Measurements from ENCODE around the gene TRIM33. TPM values are rescaled to one million over a fixed set of nuclear protein-coding genes. Genes with fewer than 3 reads are reported as not detected.
"Not testable (repeated sequence)": the region's sequence is repeated elsewhere in the genome, so short reads cannot be mapped to it uniquely, and the experiment has no call there.

The TRIM33 gene
- total RNA-seq, 1 experiment from 2014 or later: 50.1 TPM

GRCh38 chr1:114446198-114446597 lies 64.8 kb downstream of the TRIM33 start:
- no peaks in the 10 kb centered on the region for H3K27me3 ChIP-seq (replicated peaks; ENCODE audit: insufficient read depth, low read depth, low read length, poor library complexity)
- POLR2A ChIA-PET (ENCODE audit: low non-redundant PET): no interaction called here
- intact Hi-C loops (cut with micrococcal nuclease; ENCODE audit: unreplicated experiment): no loop called here
- H3K9me3 ChIP-seq (ENCODE audit: low read depth, low read length, poor library complexity, severe bottlenecking): no peaks in the 10 kb centered on the region
- peaks cover 12% of the 10 kb centered on the region for H3K36me3 ChIP-seq (ENCODE audit: insufficient read depth, low read length, poor library complexity, severe bottlenecking)
- no peak overlapping the region for H3K4me3 ChIP-seq (ENCODE audit: low read depth, low read length, poor library complexity, severe bottlenecking)
- no TSS peak for BruUV-seq (replicated peaks)
- H3K4me1 ChIP-seq (ENCODE audit: insufficient read depth, low read length, poor library complexity, severe bottlenecking): no peaks in the 10 kb centered on the region
- no peak overlapping the region for H3K27ac ChIP-seq (ENCODE audit: low read depth, low read length, poor library complexity, severe bottlenecking)
- no peak for TF ChIP-seq CTCF (conservative IDR thresholded peaks at IDR 0.05; ENCODE audit: low read depth, low read length)
- CTCF ChIA-PET: no interaction called here
- DNase-seq (ENCODE audit: low spot score): no peak

GRCh38 chr1:114443226-114443625 lies 67.8 kb downstream of the TRIM33 start:
- DNase-seq (ENCODE audit: low spot score); H3K4me3 ChIP-seq (ENCODE audit: low read depth, low read length, poor library complexity, severe bottlenecking); H3K27me3 ChIP-seq (replicated peaks; ENCODE audit: insufficient read depth, low read depth, low read length, poor library complexity); H3K4me1 ChIP-seq (ENCODE audit: insufficient read depth, low read length, poor library complexity, severe bottlenecking); intact Hi-C loops (cut with micrococcal nuclease; ENCODE audit: unreplicated experiment); H3K9me3 ChIP-seq (ENCODE audit: low read depth, low read length, poor library complexity, severe bottlenecking); BruUV-seq (replicated peaks); H3K27ac ChIP-seq (ENCODE audit: low read depth, low read length, poor library complexity, severe bottlenecking): not testable (repeated sequence)
- POLR2A ChIA-PET (ENCODE audit: low non-redundant PET): interaction anchor here (0.5 kb wide), 1 partner anchor 443 kb away, joined by 3 read pairs; no protein-coding TSS in a partner anchor
- CTCF ChIA-PET: interaction anchor here (0.7 kb wide), 1 partner anchor 1274 kb away, joined by 4 read pairs; no protein-coding TSS in a partner anchor
- H3K36me3 ChIP-seq (ENCODE audit: insufficient read depth, low read length, poor library complexity, severe bottlenecking): peaks cover 23% of the 10 kb centered on the region

- TF ChIP-seq EZH2 (IDR thresholded peaks at IDR 0.05; ENCODE audit: borderline replicate concordance, low read depth, low read length, poor library complexity, severe bottlenecking) (no peak), CTCF (conservative IDR thresholded peaks at IDR 0.05; ENCODE audit: low read depth, low read length) (no peak)
- POLR2A ChIA-PET (ENCODE audit: low non-redundant PET): no interaction called here
- H3K27me3 ChIP-seq (replicated peaks; ENCODE audit: insufficient read depth, low read depth, low read length, poor library complexity): no peaks in the 10 kb centered on the region
- no peak overlapping the region for H3K4me3 ChIP-seq (ENCODE audit: low read depth, low read length, poor library complexity, severe bottlenecking)
- CTCF ChIA-PET: no interaction called here
- peaks cover 23% of the 10 kb centered on the region for H3K36me3 ChIP-seq (ENCODE audit: insufficient read depth, low read length, poor library complexity, severe bottlenecking)
- no peaks in the 10 kb centered on the region for H3K4me1 ChIP-seq (ENCODE audit: insufficient read depth, low read length, poor library complexity, severe bottlenecking)
- H3K9me3 ChIP-seq (ENCODE audit: low read depth, low read length, poor library complexity, severe bottlenecking): no peaks in the 10 kb centered on the region
- H3K27ac ChIP-seq (ENCODE audit: low read depth, low read length, poor library complexity, severe bottlenecking): no peak overlapping the region
- intact Hi-C loops (cut with micrococcal nuclease; ENCODE audit: unreplicated experiment): no loop called here
- BruUV-seq (replicated peaks): no TSS peak
- DNase-seq (ENCODE audit: low spot score): no peak
Observed at GRCh38 chr1:114441332-114441731, 69.7 kb downstream of the TRIM33 start.

- Histone ChIP-seq H3K27me3 (replicated peaks; ENCODE audit: insufficient read depth, low read depth, low read length, poor library complexity) (no peaks in the 10 kb centered on the region), H3K4me1 (ENCODE audit: insufficient read depth, low read length, poor library complexity, severe bottlenecking) (no peaks in the 10 kb centered on the region), H3K36me3 (ENCODE audit: insufficient read depth, low read length, poor library complexity, severe bottlenecking) (peaks cover 18% of the 10 kb centered on the region), H3K27ac (ENCODE audit: low read depth, low read length, poor library complexity, severe bottlenecking) (no peak overlapping the region), H3K9me3 (ENCODE audit: low read depth, low read length, poor library complexity, severe bottlenecking) (no peaks in the 10 kb centered on the region), H3K4me3 (ENCODE audit: low read depth, low read length, poor library complexity, severe bottlenecking) (no peak overlapping the region)
- BruUV-seq (replicated peaks): no TSS peak
- intact Hi-C loops (cut with micrococcal nuclease; ENCODE audit: unreplicated experiment): no loop called here
- POLR2A ChIA-PET (ENCODE audit: low non-redundant PET): no interaction called here
- no peak for DNase-seq (ENCODE audit: low spot score)
- CTCF ChIA-PET: no interaction called here
- no peak for TF ChIP-seq EZH2 (IDR thresholded peaks at IDR 0.05; ENCODE audit: borderline replicate concordance, low read depth, low read length, poor library complexity, severe bottlenecking)
- no peak for TF ChIP-seq CTCF (conservative IDR thresholded peaks at IDR 0.05; ENCODE audit: low read depth, low read length)
Observed at GRCh38 chr1:114439369-114439768, 71.6 kb downstream of the TRIM33 start.
